Thoracic aorta (tissue), 2 donors: ENCODE data around the gene OR52R1. TPM values are rescaled to one million over a fixed set of nuclear protein-coding genes. Genes with fewer than 3 reads are reported as not detected.
"Not testable (repeated sequence)": the region's sequence is repeated elsewhere in the genome, so short reads cannot be mapped to it uniquely, and the experiment has no call there.

Source experiments
- ATAC-seq: fragments of 150-250 bp; one replicate; pipeline ENCODE4 v1.8.0; 2017; ENCODE audit warnings: low read depth; ENCODE audit not compliant: insufficient number of reproducible peaks, low FRiP score
- DNase-seq: peaks from one replicate; pipeline ENCODE4 v3.0.0-alpha.2; 2020; ENCODE audit warnings: low spot score
- H3K27ac ChIP-seq, 2 donors: fragments of 200-600 bp; sonication (generic); 1 replicate in 1 of 2; 2 replicates in 1 of 2; pipeline ENCODE4 v1.5.1; 2016; ENCODE audit warnings: mild to moderate bottlenecking in 2 of 2, moderate library complexity in 2 of 2
- H3K27me3 ChIP-seq: fragments of 200-600 bp; sonication (generic); replicated peaks from 2 replicates; pipeline ENCODE4 v1.6.0; 2016; ENCODE audit warnings: mild to moderate bottlenecking; ENCODE audit not compliant: insufficient read depth
- H3K36me3 ChIP-seq: fragments of 200-600 bp; sonication (generic); one replicate; pipeline ENCODE4 v1.5.1; 2016
- H3K4me1 ChIP-seq, 2 donors: fragments of 200-600 bp; sonication (generic); 1 replicate in 1 of 2; 2 replicates in 1 of 2; pipeline versions ENCODE4 v1.5.1 to v1.6.0; 2016; ENCODE audit warnings: low read depth in 2 of 2, mild to moderate bottlenecking in 1 of 2; ENCODE audit not compliant: control insufficient read depth in 1 of 2
- H3K4me3 ChIP-seq: fragments of 200-600 bp; sonication (generic); 2 replicates; pipeline ENCODE4 v1.5.1; 2016; ENCODE audit warnings: mild to moderate bottlenecking
- H3K9me3 ChIP-seq: fragments of 200-600 bp; sonication (generic); 2 replicates; pipeline ENCODE4 v1.5.1; 2016
- CTCF ChIP-seq: fragments of 200-600 bp; sonication (generic); IDR thresholded peaks from one replicate; pipeline ENCODE4 v1.5.1; 2019; ENCODE audit warnings: antibody characterized with exemption
- total RNA-seq, 2 donors: library from RNA; depleted of rRNA; stranded (reverse); fragments of >200 nt; gene quantifications; one replicate each; pipeline versions ENCODE4 v1.1.0 to v1.2.3, GENCODE V29; 2016

Gene OR52R1
- total RNA-seq, 2 donors from 2014 or later, result not detected

- no peaks in the 10 kb centered on the region for H3K9me3 ChIP-seq
- H3K27me3 ChIP-seq, result no peaks in the 10 kb centered on the region
- no peak for DNase-seq
- TF ChIP-seq CTCF, result no peak
- H3K36me3 ChIP-seq, result no peaks in the 10 kb centered on the region
- no peak overlapping the region for H3K4me3 ChIP-seq
- ATAC-seq, result no peak
- no peaks in the 10 kb centered on the region for H3K4me1 ChIP-seq
- no peak overlapping the region for H3K27ac ChIP-seq
These were observed 4.3 kb upstream of the OR52R1 start for GRCh38 chr11:4808476-4808875.

GRCh38 chr11:4801316-4801715 lies 2.9 kb downstream of the OR52R1 start:
- DNase-seq, ATAC-seq, H3K9me3 ChIP-seq, H3K4me3 ChIP-seq, H3K27me3 ChIP-seq, H3K4me1 ChIP-seq, H3K27ac ChIP-seq, H3K36me3 ChIP-seq: not testable (repeated sequence)

GRCh38 chr11:4798427-4799183 lies 5.6 kb downstream of the OR52R1 start:
- no peak overlapping the region for H3K4me3 ChIP-seq
- no peak for TF ChIP-seq CTCF
- no peak overlapping the region for H3K27ac ChIP-seq
- no peaks in the 10 kb centered on the region for H3K27me3 ChIP-seq
- H3K36me3 ChIP-seq, result no peaks in the 10 kb centered on the region
- H3K9me3 ChIP-seq, result no peaks in the 10 kb centered on the region
- ATAC-seq (no peak), DNase-seq (no peak)
- H3K4me1 ChIP-seq, result no peaks in the 10 kb centered on the region

- ATAC-seq, result no peak
- no peaks in the 10 kb centered on the region for H3K36me3 ChIP-seq
- no peaks in the 10 kb centered on the region for H3K27me3 ChIP-seq
- no peak overlapping the region for H3K4me3 ChIP-seq
- no peak for TF ChIP-seq CTCF
- H3K27ac ChIP-seq, result no peak overlapping the region
- no peak for DNase-seq
- no peaks in the 10 kb centered on the region for H3K9me3 ChIP-seq
- H3K4me1 ChIP-seq, result no peaks in the 10 kb centered on the region
These were observed 7.0 kb downstream of the OR52R1 start for GRCh38 chr11:4797206-4797605.

- H3K27me3 ChIP-seq, result no peaks in the 10 kb centered on the region
- H3K4me3 ChIP-seq, result no peak overlapping the region
- H3K9me3 ChIP-seq, result no peaks in the 10 kb centered on the region
- no peaks in the 10 kb centered on the region for H3K36me3 ChIP-seq
- ATAC-seq (no peak), DNase-seq (no peak)
- H3K4me1 ChIP-seq, result no peaks in the 10 kb centered on the region
- no peak overlapping the region for H3K27ac ChIP-seq
- no peak for TF ChIP-seq CTCF
These were observed 21.7 kb downstream of the OR52R1 start for GRCh38 chr11:4782454-4782853.

GRCh38 chr11:4769838-4770237 lies 34.3 kb downstream of the OR52R1 start, which contains the start of gene OR51F1:
OR51F1 (minus strand) TSS chr11:4769938; CDS start chr11:4769938, 0 bp downstream.
- no peak within 1 kb of the TSS for H3K27ac ChIP-seq
- ATAC-seq, result no peak

More at GRCh38 chr11:4769838-4770237, 34.3 kb downstream of the OR52R1 start, which contains the start of gene OR51F1:
- TF ChIP-seq CTCF, result no peak
- Histone ChIP-seq H3K4me1 (no peaks in the 10 kb centered on the region), H3K27me3 (no peaks in the 10 kb centered on the region), H3K4me3 (no peak within 1 kb of the TSS), H3K36me3 (no peaks in the 10 kb centered on the region), H3K9me3 (no peaks in the 10 kb centered on the region)
- DNase-seq, result no peak
